ENCODE data around the gene WHRN.

DNA sequence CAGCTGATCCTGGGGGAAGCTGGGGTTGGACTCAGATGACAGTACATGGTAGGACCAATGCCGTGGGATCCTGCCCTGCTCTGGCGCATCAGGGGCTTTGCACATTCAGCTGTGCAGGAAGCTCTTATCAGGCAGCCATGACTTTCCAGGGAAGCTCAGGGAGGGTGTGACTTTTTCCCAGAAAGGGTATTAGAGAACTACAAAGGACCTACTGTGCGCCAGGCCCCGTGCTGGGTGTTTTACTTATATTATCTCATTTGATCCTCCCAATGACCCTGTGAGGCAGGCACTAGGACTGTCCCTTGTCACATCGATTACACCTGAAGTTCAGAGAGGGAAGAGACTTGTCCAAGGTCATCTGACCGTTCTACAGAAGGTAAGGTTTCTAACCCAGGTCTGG is 93.8 kb downstream of the WHRN start:
- TF ChIP-seq CTCF (conservative IDR thresholded peaks at IDR 0.05; ENCODE audit: low read length) (no peak), EZH2phosphoT487 (IDR thresholded peaks at IDR 0.05; ENCODE audit: borderline replicate concordance, low read depth, low read length) (no peak)

All from OCI-LY7 (cell line).